Spleen (tissue), 7 donors: ENCODE measurements around the gene ADD3.
"Not testable (repeated sequence)": the region's sequence is repeated elsewhere in the genome, so short reads cannot be mapped to it uniquely, and the experiment has no call there.

Experiments used
- POLR2AphosphoS5 ChIP-seq, 3 donors: sonication (generic); formaldehyde crosslinking; IDR thresholded peaks; one replicate each; pipeline ENCODE4 v1.5.1; 2017; ENCODE audit warnings: antibody characterized with exemption in 3 of 3
- TF ChIP-seq, protein P1 (sequence below), 11 experiments: fragments of 200-600 bp in 7 of 11; fragments of 450-650 bp in 4 of 11; sonication (generic) in 4 of 11; IDR thresholded peaks in 8 of 11; conservative IDR thresholded peaks in 3 of 11; 1 replicate in 7 of 11; 2 replicates in 4 of 11; pipeline versions ENCODE4 v1.4.0 to v1.8.0; 2016 to 2021; ENCODE audit warnings: antibody characterized with exemption in 11 of 11, inconsistent platforms in 4 of 11, mild to moderate bottlenecking in 1 of 11
- donor health status: DM: no; HTN: no; CAD: no; lungs with moderate emphysema.
- donor health status: DM: no; HTN: no; CAD: no.
- donor health status: DM: no; HTN: no; CAD: no.

DNA sequence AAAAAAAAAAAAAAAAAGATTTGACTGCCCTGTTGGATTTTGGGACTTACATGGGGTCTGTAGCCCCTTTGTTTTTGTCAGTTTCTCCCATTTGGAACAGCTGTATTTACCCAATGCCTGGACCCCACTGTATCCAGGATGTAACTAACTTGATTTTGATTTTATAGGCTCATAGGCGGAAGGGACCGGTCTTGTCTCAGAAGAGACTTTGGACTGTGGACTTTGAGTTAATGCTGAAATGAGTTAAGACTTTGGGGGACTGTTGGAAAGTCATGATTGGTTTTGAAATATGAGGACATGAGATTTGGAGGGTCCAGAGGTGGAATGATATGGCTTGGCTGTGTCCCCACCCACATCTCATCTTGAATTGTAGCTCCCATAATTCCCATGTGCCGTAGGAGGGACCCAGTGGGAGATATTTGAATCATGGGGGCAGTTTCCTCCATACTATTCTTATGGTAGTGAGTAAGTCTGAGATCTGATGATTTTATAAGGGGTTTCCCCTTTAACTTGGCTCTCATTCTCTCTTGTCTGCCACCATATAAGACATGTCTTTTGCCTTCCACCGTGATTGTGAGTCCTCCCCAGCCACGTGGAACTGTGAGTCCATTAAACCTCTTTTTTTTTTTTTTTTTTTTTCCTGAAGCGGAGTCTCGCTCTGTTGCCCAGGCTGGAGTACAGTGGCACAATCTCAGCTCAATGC lies 42.3 kb downstream of the ADD3 start:
- TF ChIP-seq, protein P1, sequence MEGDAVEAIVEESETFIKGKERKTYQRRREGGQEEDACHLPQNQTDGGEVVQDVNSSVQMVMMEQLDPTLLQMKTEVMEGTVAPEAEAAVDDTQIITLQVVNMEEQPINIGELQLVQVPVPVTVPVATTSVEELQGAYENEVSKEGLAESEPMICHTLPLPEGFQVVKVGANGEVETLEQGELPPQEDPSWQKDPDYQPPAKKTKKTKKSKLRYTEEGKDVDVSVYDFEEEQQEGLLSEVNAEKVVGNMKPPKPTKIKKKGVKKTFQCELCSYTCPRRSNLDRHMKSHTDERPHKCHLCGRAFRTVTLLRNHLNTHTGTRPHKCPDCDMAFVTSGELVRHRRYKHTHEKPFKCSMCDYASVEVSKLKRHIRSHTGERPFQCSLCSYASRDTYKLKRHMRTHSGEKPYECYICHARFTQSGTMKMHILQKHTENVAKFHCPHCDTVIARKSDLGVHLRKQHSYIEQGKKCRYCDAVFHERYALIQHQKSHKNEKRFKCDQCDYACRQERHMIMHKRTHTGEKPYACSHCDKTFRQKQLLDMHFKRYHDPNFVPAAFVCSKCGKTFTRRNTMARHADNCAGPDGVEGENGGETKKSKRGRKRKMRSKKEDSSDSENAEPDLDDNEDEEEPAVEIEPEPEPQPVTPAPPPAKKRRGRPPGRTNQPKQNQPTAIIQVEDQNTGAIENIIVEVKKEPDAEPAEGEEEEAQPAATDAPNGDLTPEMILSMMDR (IDR thresholded peaks at IDR 0.05 in 8 of 11, conservative IDR thresholded peaks at IDR 0.05 in 3 of 11): not testable (repeated sequence)
- TF ChIP-seq POLR2AphosphoS5 (IDR thresholded peaks at IDR 0.05): not testable (repeated sequence)
